IPS-NIHi7 (cell line): ENCODE data around the gene ABHD17B.
"Not testable (repeated sequence)": the region's sequence is repeated elsewhere in the genome, so short reads cannot be mapped to it uniquely, and the experiment has no call there.

Source experiments
- DNase-seq: peaks from one replicate; pipeline ENCODE4 v3.0.0; 2012; ENCODE audit warnings: mixed read lengths; ENCODE audit errors: extremely low spot score

ABHD17B gene

DNA sequence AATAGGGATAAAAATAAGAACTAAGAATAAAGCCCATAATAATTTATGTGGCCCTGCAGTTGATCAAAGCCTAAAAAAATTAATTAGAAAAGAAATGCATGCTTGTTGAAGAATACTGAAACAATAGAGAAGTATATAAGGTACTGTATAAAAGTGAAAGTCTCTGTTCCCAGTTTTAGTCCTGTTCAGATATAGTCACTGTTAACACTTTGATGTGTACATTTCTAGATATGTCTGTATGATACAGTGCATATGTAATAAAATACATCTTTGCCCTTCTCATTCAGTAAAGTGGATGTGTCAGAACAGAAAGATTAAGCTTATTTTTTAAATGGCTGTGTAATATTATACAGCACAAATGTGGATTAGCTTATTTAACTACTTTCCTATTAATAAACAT is 4.5 kb upstream of the ABHD17B start:
- DNase-seq, result no peak

DNA sequence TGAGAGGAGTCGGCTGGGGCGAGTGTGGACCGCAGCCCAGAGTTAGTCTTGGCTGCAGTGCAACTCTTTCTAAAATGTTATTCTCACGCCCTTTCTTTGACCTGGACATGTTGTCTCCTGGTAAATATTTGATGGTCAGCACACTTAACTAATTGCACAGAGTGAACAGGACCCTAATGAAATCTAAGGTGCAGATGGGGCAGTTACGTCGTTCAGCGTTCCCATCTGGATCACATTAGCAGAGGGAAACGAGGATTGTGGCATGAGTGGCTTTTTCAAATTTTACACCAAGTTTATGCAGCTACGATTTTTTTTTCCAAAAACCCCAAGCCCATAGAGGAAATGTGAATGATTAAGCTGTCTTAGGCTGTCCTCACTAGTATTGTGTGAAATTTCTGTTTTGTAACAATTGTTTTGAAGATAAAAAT is 929 bp upstream of the ABHD17B start:
- no peak for DNase-seq

DNA sequence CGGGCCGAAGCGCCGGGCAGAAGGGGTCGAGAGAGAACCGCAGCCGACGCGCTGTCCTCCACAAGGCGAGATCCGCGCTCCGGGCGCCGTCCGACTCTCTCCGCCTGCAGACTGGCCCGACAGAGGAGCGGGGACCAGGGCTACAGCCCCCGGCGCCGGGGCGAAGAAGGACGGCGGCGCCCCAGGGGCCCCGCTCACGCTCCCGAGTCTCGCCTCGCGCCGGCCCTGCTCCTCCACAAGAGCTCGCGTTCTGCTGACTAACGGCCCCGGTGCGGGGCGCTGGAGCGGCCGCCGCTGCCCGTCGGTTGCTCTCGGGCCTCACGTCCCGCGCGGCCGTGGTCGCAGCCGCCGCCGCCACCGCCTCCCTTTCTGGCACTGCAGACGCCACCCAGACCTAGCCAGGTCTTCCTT is 338 bp downstream of the ABHD17B start:
- DNase-seq, result no peak

DNA sequence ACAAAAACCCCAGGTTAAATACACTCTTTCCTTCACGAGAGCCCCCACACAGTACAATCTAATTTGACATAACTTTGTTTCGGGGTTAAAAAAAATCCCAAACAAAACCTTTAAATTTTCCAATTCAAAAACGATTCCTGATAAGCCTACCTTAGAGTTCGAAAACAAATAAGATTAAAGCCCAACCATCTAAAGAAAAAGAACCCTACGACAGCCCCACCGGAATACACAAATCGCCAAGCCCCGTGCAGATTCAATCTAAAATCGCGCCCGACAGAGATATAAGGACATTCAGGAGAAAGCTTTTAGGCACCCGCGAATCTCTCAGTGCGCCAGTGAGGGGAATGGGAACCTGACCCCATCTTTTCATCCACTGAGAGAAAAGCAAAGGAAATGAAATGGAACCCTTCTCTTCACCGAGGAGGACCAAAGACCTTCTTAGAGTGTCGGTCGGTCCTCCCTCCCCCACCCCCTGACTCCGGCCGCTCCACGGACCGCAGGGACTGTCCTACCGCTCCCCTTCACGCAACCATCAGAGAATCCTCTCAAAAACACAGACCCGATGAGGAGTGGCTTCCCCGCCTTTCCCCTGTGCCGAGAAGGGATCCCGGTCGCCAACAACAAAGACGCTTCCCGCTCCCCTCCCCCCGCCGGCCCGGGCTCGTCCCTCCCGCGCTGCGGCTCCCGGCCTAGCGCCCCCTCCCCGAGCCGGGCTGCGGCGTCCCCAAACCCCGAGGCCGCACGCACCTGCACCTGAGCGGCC is 925 bp downstream of the ABHD17B start:
- DNase-seq, result peak; percentile 62

DNA sequence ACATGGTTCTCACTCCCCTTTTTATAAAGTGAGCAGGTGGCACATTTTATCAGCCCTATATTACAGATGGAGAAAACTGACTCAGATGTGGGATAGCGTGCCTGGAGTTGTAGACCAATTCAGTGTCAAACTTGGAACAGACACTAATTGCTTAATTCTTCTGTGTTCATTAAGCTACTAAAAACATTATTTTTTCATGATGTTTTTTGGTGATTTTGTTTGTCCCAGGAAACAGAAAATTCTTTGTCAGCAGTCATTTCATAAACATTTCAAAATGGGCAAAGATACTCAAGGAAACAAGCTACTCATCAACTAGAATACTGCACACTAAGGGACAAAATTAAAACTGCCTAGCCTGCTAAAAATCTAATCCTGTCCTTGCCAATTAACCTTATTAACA is 2.2 kb downstream of the ABHD17B start:
- DNase-seq, result no peak

DNA sequence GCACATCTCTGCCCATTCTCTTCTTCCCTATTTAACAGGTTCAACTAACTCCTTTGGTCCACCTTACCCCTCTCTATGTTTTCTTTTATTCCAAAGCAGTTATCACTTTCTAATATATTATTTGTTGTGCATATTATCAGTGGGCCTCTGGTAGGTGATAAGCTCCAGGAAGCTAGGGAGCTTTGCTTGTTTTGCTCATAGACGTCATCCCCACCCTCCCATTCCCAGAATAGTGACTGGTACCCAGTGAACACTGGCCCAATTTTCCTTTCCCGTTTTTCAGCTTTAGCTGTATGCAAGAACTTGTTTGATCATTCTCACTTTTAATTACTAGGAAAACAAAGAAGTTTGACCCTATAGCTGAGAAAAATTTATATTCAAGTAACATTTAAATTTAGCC is 6.9 kb downstream of the ABHD17B start:
- DNase-seq, result no peak

DNA sequence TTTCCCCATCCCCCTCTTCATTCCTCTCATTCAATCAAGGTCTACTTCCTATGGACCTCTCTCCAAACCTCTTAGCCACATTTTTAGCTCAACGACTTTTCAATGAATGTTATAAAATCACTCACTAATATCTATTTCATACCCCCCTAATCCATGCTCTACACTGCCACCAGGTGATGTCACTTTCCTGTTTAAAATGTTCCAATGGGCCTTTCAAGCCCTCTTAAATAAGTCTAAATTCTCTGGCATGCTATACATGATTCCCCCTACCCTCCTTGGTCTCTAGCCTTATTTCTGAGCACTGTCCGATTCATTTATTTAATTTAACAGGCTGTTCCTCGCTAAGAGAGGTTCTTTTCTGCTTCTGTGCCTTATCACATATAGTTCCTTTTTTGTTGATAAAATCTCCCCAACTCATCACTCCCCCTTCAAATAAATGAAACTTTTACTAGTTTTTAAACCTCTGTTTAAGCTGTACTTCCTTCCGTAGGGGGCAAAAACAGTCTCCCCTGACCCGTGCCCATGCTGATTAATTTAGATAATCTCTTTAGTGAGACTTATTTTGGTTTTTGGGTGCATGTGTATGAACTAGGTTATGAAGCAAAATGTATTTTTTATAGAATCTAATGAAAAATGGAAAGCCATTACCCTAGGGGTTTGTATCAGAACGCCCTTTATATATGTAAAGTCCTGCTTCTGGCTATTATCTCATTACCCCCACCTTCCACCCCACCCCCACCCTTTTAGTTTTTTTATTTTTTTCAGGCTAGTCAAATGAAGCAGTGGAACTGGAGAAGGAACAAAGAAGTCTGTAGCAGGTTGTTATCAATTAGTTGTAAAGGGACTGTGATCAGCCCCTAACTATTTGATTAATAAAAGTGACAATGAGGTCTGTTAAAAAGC is 9.0 kb downstream of the ABHD17B start:
- no peak for DNase-seq

DNA sequence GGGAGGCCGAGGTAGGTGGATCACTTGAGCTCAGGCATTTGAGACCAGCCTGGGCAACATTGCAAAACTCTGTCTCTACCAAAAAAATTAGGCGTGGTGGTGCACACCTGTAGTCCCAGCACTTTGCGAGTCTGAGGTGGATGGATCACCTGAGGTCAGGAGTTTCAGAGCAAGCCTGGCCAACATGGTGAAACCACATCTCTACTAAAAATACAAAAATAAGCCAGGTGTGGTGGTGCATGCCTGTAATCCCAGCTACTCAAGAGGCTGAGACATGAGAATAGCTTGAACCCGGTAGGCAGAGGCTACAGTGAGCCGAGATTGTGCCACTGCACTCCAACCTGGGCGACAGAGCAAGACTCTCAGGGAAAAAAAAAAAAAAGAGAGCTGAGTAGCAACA is 12.2 kb downstream of the ABHD17B start:
- not testable (repeated sequence) for DNase-seq

DNA sequence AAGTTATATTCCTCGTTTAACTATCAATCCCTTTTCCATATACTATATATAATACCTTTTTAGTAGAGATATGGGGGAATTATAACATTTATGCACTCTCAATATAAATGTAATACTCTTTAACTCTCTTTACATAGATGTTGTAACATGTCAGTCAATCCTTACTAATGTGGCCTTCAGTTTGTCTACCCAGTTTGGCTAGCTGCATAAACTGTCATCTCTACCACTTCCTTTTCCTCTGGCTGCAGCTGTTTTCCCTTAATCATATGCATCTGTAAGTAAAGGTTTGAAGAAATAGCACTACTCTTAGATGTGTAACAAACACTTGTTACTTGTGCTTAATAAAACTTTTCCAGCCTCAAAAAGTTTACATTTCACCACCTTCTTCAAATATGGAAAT is 13.4 kb downstream of the ABHD17B start:
- no peak for DNase-seq

DNA sequence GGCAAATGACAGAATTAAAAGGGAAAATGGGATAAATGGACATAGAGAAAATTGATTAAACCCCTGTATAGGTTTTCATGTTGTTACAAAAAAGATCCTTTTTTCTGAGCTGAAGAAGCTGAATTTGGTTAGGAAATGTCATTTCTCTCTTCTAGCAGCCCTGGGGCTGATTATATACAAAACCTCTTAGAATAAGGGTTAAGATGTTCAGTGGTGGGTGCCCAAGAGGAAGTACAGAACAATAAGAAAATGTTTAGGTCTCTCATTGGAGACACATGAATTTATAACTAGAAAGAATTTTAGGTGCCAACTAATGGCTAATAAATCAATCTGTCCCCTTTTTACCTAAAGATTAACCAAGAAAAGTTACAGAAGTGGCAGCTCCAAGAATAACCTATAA is 14.2 kb downstream of the ABHD17B start:
- no peak for DNase-seq

DNA sequence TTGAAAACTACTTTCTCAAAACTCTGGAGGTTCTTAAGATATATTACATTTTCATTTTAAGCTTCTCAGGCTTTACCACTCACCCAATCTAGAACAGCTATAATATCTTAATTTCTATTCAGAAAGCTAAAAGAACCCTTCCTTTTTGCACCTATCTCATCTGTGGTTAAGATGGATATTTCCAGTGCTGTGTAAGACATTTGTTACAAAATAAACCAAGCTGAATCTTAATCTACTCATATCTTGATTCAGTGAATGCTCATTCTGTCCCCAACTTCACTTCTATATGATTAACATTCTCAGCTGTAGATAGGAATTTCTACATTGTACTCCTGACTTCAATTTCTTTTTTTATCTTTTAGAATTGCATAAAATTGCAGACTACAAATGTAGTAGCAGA is 15.0 kb downstream of the ABHD17B start:
- DNase-seq, result no peak

DNA sequence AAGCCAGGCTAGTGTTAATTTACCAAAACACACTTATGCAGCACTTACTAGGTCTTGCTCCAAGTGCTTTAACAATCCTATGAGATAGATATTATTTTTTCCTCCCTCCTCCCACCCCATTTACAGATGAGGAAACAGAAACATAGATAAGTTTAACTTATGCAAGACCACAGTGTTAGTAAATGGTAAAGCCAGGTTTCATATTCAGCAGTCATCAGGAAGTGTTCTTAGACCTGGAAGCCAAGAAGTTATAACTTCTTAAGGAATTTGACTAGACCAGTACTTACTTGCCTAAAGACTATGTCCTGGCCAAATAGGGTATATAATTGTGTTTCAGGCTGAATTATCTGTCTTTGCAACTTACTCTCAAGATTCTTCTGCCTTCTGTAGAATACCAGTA is 15.9 kb downstream of the ABHD17B start:
- no peak for DNase-seq

DNA sequence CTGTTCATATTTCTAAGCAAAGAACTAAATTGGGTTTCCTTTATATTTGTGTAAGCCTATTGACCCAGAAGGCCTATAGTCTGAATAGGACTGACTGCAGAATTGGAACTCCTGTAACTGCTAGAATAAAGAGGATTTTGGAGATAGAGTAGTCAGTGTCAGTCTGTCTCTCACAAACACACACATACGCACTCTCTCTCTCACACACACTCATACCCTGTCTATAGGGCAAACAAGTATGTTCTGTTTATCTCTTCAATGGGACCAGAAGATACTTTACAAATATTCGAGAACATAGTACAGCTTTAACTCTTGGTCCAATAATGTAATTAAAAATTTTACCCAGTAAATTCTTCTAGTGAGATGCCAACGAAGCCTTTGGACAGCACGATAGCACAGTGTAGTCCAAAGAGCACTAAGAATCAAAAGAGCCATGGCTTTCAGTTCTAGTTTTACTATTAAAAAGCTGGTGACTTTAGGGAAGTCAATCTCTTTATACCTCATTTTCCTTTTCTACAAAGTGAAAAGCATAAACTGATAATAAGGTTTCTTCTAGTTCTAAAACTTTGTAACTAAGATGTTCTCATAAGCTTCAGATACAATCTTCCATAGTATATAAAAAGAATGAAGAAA is 19.3 kb downstream of the ABHD17B start:
- DNase-seq, result no peak

DNA sequence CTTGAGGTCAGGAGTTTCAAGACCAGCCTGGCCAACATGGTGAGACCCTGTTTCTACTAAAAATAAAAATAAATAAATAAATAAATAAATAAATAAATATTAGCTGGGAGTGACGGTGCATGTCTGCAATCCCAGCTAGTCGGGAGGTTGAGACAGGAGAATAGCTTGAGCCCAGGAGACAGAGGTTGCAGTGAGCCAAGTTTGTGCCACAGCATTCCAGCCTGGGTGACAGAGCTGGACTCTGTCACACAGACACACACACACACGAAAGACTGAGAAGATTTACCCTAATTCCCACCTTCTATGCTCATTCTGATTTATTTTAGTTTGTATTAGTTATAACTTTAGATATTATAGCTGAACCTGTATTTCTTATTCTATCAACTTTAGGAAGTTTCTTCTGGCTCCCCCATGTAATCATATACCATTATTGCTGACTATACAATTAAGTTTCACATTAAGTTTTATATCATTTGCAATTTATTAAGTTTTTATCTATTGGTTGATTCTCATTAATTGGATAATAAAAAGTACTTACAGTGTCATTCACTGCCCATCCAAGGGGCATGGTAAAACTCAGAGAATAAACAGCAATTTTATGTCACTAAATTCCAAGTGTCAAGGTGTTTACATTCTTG is 20.8 kb downstream of the ABHD17B start:
- no peak for DNase-seq

DNA sequence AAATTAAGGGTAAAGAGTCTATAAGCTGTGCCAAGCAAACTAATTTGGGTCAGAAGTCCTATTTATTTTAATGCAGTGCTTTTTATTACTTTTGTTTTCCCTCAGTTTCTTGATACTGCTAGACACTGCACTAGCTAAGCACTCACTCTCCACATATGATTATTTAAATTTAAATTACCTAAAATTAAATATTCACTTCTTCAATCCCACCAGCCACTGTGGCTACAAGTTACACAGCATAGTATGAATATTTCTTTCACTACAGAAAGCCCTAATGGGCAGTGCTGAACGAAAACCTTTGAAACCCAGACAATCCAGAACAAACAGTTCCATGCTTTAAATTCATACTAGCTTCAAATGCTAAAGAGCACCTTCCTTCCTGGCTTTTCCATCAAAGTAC is 23.6 kb downstream of the ABHD17B start:
- no peak for DNase-seq

DNA sequence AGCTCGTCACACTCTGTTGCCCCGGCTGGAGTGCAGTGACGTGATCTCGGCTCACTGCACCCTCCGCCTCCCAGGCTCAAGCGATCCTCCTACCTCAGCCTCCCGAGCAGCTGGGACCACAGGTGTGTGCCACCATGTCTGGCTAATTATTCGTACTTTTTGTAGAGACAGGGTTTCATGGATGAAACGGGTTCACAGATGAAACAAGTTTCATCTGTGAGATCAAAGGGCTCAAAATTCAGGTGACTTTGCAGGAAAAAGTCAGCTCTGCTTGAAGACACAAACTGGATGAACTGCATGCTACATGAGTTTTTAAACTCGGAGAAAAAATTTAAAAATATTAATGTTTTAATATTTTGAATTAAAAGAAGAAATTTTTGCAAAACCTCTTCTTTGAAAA is 24.5 kb downstream of the ABHD17B start:
- DNase-seq, result no peak

DNA sequence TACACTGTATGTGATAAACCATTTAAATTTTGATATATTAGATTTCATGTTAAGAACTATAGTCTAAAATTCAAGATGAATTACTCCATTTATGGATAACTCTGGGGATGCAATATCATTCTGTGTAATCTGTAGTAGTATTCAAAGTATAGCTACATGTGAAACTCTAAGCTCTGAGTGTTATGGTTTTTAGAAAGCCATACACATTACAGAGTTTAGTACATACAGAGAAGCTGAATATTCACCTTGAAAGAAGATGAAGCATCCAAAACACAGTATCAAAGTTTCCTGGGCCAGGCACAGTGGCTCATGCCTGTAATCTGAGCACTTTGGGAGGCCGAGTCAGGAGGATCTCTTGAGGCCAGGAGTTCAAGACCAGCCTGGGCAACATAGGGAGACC is 25.0 kb downstream of the ABHD17B start:
- DNase-seq, result no peak

DNA sequence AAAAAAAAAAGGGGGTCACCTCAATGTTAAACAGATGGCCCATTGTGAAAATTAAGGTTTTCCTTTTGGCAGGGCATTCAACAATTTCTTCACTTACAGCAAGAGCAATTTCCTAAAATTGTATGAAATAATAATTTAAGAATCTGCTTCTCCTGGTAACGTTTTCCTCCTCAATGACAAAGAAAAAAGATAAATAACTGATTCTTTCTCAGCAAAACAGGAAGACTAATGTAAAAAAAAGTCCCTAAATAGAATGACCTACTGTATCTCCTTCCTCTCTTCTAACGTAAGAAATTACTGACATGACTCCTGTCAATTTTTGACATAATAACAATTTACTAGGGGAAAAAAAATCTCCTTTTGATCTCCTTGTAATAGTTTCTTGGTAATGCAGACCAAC is 25.5 kb downstream of the ABHD17B start:
- DNase-seq, result no peak

DNA sequence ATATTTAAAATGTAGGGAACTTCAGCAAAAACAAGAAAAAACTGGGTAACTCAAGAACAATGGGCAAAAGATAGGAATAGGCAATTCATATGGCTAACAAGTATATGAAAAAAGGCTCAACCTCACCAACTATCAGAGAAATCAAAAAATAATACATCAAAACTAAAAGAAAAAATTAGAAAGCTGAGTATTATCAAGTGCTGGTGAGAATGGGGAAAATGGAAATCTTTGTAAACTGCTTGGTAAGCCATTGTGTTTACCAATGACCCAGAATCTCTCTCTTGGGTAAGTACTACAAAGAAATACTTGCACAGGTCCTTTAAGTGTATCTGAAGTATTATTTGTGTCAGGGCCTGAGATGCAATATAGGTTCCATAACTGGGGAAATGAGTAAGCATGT is 27.0 kb downstream of the ABHD17B start:
- DNase-seq, result no peak

DNA sequence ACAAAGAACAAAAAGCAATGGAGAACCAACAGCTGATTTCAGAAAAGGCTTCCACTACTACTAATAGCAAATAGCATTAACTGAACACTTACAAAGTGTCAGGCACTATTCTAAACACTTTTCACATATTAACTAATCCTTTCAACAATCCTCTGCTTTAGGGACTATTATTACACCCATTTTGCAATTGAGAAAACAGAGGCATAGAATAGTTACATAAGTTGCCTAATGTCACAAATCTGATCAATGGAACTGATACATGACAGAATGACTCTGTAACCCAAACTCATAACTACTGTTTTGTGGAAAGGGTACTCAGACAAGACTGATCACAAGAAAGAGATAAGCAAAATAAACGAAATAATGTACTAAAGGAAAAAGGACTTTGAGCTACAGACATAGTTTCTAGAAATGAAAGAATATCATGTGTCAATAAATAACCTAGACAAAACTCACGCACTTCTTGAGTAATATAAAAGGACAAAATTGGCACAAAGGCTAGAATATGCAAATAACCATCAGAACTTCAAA is 31.3 kb downstream of the ABHD17B start:
- no peak for DNase-seq

DNA sequence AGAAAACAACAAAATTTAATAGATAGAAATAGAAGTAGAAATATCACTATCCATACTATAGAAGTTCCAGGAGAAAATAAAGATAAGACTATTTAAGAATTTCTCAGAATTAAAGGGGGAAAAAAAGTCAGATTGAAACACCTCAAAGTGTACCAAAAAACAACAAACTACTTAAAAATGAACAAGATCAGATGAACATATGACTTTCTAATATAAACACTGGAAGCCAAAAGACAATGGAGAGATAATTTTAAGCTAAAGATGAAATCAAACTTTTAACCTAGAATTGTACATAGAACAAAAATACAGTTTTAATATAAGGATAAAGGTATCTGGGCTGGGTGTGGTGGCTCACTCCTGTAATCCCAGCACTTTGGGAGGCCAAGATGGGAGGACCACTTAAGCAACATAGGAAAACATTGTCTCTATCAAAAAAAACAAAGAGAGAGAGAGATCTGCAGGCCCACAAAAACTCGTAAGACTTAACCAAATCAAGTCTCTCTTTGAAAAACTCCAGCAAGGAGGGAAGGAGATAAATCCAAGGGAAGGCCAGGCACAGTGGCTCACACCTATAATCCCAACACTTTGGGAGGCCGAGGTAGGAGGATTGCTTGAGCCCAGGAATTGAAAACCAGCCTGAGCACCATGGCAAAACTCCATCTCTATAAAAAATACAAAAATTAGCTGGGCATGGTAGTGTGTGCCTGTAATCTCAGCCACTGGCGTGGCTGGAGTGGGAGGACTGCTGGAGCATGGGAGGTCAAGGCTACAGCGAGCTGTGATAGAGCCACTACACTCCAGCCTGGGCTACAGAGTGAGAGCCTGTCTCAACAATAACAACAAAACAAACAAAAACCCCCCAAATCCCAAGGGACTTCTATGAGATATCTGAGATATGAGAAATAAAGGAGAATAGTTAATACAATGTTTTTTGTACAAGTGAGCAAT is 32.4 kb downstream of the ABHD17B start:
- no peak for DNase-seq
